Naive thymus-derived CD8-positive, alpha-beta T cell (primary cell): ENCODE results near the gene RAB11FIP3. TPM values are rescaled to one million over a fixed set of nuclear protein-coding genes. Genes with fewer than 3 reads are reported as not detected.
"Not testable (repeated sequence)": the region's sequence is repeated elsewhere in the genome, so short reads cannot be mapped to it uniquely, and the experiment has no call there.

ENCODE experiments used
- ATAC-seq, 2 donors: fragments of 150-1000 bp; cut with Tn5 transposase in 1 of 2; sonication (Bioruptor Pico), chemical (Tn5 transposase) in 1 of 2; 1 replicate in 1 of 2; 2 replicates in 1 of 2; pipeline ENCODE4 v1.10.0; 2021; ENCODE audit warnings: mild to moderate bottlenecking in 2 of 2, moderate library complexity in 2 of 2
- POLR2A ChIA-PET: fragments of 350-600 bp; sonication (Branson Sonifier 250); formaldehyde crosslinking; loops from one replicate; lab custom pipeline; 2021; ENCODE audit warnings: antibody characterized with exemption; lab: Charles Lee
- DNase-seq, 10 donors: peaks; one replicate each; pipeline versions ENCODE4 v3.0.0 to v3.0.0-alpha.2; 2020 to 2022
- H3K27ac Mint-ChIP-seq, 10 donors: one replicate each; pipeline ENCODE4 v1.8.0; 2020 to 2022; ENCODE audit warnings: mild to moderate bottlenecking in 10 of 10, mixed read lengths in 10 of 10, moderate library complexity in 4 of 10, inconsistent platforms in 1 of 10
- H3K27me3 Mint-ChIP-seq, 5 donors: one replicate each; pipeline ENCODE4 v1.8.0; 2021 to 2022; ENCODE audit warnings: mixed read lengths in 5 of 5
- H3K36me3 Mint-ChIP-seq, 3 donors: one replicate each; pipeline ENCODE4 v1.8.0; 2020 to 2022; ENCODE audit warnings: mixed read lengths in 3 of 3, mild to moderate bottlenecking in 2 of 3, inconsistent platforms in 1 of 3
- H3K4me1 Mint-ChIP-seq, 4 donors: one replicate each; pipeline ENCODE4 v1.8.0; 2021 to 2022; ENCODE audit warnings: mixed read lengths in 4 of 4
- H3K4me3 Mint-ChIP-seq, 10 donors: one replicate each; pipeline ENCODE4 v1.8.0; 2020 to 2022; ENCODE audit warnings: mild to moderate bottlenecking in 10 of 10, mixed read lengths in 10 of 10, moderate library complexity in 6 of 10, inconsistent platforms in 1 of 10
- H3K9me3 Mint-ChIP-seq, 9 donors: one replicate each; pipeline ENCODE4 v1.8.0; 2020 to 2022; ENCODE audit warnings: mixed read lengths in 9 of 9, mild to moderate bottlenecking in 3 of 9, inconsistent platforms in 1 of 9, moderate library complexity in 1 of 9
- polyA plus RNA-seq, 3 donors: library from polyadenylated mRNA; unstranded; fragments of 300-500 nt; fragmentation: Illumina TruSeq; gene quantifications; one replicate each; pipeline ENCODE4 v1.2.3, GENCODE V29; 2021
- total RNA-seq, 8 experiments: library from RNA in 2 of 8; stranded (reverse) in 2 of 8; gene quantifications; one replicate each; pipeline ENCODE4 v1.2.3 and lab custom pipeline; 2021 to 2026

RAB11FIP3 gene
- total and polyA plus RNA-seq, 5 experiments from 2014 or later, result 1.3 to 49.7 (median 5.0) TPM

DNA sequence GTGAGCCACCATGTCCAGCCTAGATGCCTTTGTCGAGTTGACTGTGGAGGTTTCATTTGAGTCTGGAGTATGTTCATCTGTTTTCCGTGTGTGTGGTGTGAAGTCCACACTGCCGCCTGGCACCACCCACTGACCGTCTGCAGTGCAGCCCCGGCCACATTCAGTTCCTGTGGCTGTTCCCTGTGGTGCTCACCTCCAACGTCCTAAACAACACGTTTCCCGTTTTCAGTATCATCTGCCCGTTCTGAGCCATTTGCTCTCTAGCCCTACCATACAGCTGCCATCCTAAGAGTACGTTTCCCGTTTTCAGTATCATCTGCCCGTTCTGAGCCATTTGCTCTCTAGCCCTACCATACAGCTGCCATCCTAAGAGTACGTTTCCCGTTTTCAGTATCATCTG is 82.1 kb downstream of the RAB11FIP3 start:
- H3K27me3 Mint-ChIP-seq, H3K27ac Mint-ChIP-seq, POLR2A ChIA-PET, DNase-seq, ATAC-seq, H3K36me3 Mint-ChIP-seq, H3K4me3 Mint-ChIP-seq, H3K9me3 Mint-ChIP-seq, H3K4me1 Mint-ChIP-seq: not testable (repeated sequence)

DNA sequence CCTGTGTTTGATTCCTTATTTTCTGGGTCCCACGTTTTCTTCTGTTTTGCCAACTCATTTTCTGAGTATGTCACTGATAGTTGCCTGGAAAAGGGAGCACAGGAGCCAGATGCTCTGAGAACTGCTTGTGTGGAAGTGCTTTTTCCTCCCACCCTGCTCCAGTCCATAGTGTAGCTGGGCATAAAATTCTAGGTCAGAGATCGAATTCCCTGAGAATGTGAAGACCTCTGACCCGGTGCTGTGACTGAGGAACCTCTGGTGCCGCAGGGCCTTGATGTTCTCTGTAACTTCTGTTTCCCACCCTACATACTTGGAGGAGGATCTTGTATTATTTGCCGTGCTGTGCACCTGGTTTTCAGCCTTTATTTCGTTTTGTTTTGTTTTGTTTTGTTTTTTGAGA is 82.5 kb downstream of the RAB11FIP3 start:
- H3K27ac Mint-ChIP-seq, result no peak overlapping the region
- peaks cover 0 to 4% (median 0%) of the 10 kb centered on the region in 3 donors for H3K36me3 Mint-ChIP-seq
- no peaks in the 10 kb centered on the region for H3K9me3 Mint-ChIP-seq
- DNase-seq, result no peak
- POLR2A ChIA-PET, result no interaction called here
- peaks cover 0 to 5% (median 0%) of the 10 kb centered on the region in 4 donors for H3K4me1 Mint-ChIP-seq
- H3K4me3 Mint-ChIP-seq, result no peak overlapping the region
- no peaks in the 10 kb centered on the region for H3K27me3 Mint-ChIP-seq
- ATAC-seq, result no peak

DNA sequence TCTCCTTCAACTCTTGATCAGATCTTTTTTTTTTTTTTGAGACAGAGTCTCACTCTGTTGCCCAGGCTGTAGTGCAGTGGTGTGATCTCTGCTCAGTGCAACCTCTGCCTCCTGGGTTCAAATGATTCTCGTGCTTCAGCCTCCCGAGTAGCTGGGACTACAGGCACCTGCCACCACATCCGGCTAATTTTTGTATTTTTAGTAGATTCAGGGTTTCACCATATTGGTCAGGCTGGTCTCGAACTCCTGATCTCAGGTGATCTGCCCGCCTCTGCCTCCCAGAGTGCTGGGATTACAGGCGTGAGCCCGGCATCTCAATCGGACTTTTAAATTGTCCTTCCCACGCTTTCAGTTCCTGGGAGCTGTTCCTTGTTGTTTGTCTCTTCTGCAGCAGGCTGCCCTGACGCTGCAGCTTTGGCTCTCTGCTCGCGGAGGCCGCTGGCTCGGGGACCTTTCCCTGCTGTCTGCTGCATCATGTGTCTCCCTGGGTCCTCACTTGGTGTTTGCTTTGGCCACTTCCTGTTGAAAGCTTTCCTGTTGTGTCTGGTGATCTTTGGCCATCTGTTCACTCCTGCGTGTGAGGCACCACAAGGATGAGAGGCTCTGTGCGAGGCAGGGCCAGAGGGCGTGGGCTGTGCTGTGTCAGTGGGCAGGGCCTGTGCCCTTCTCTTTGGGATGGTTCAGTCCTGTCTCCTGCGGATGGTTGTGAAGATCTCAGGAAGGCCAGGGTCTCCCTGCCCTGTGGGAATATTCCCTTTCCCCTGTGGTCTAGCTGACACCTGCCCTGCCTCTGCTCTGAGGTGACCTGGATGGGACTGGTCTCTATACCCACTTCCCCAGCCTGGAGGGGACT is 83.7 kb downstream of the RAB11FIP3 start:
- Mint-ChIP-seq H3K27ac (peak overlapping the region in 2 of 10 donors; percentile 55 to 80), H3K27me3 (no peaks in the 10 kb centered on the region), H3K9me3 (no peaks in the 10 kb centered on the region), H3K36me3 (peaks cover 0 to 4% (median 0%) of the 10 kb centered on the region in 3 donors), H3K4me3 (no peak overlapping the region), H3K4me1 (peaks cover 0 to 5% (median 0%) of the 10 kb centered on the region in 4 donors)
- DNase-seq (no peak), ATAC-seq (no peak)
- POLR2A ChIA-PET, result no interaction called here

DNA sequence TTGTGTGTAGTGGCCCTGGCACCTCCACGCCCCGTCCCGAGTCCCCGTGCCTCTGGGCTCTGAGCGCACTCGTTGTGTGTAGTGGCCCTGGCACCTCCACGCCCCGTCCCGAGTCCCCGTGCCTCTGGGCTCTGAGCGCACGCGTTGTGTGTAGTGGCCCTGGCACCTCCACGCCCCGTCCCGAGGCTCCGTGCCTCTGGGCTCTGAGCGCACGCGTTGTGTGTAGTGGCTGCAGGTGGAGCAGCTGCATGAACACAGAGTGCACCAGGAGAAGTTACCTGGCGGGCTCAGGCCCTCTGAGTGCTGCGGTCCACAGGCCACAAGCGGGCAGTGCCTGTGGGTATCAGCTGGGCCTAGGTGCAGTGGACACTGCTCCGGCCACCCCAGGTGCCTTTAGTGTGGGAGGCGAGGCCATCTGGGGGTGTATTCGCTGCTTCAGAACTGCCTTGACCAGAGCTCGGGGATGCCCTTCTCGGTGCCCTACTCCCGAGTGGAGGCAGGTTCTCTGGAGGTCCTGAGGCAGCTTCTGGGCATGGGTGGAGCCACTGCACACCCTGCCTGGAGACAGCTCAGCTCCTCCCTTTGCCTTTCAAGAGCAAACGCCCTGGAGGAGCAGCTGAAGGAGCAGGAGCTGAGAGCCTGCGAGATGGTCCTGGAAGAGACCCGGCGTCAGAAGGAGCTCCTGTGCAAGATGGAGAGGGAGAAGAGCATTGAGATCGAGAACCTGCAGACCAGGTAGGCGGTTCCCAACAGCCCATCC is 84.8 kb downstream of the RAB11FIP3 start:
- Mint-ChIP-seq H3K36me3 (peaks cover 0 to 4% (median 0%) of the 10 kb centered on the region in 3 donors), H3K9me3 (no peaks in the 10 kb centered on the region), H3K27me3 (no peaks in the 10 kb centered on the region), H3K4me1 (peaks cover 0 to 3% (median 0%) of the 10 kb centered on the region in 4 donors), H3K4me3 (no peak overlapping the region), H3K27ac (no peak overlapping the region)
- no peak for ATAC-seq
- POLR2A ChIA-PET, result no interaction called here
- no peak for DNase-seq

DNA sequence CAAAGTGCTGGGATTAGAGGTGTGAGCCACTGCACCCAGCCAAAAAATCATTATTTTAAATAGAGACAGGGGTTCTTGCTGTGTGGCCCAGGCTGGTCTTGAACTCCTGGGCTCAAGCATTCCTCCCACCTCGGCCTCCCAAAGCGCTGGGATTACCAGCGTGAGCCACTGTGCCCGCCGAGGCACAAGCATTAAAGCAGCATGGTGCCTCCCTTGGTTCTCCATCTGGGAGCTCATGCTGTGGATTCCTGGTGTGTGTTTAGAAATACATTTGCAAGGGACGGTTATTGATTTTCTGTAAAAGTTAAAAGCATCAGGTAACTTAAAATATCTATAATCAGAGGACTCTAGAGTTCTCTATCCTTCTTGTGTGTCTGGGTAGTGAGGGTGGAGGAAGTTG is 87.4 kb downstream of the RAB11FIP3 start:
- Mint-ChIP-seq H3K27me3 (no peaks in the 10 kb centered on the region), H3K36me3 (peaks cover 0 to 4% (median 0%) of the 10 kb centered on the region in 3 donors), H3K27ac (no peak overlapping the region), H3K4me1 (no peaks in the 10 kb centered on the region), H3K9me3 (no peaks in the 10 kb centered on the region), H3K4me3 (no peak overlapping the region)
- DNase-seq (peak in 1 of 10 donors; percentile 34), ATAC-seq (no peak)
- POLR2A ChIA-PET, result no interaction called here

DNA sequence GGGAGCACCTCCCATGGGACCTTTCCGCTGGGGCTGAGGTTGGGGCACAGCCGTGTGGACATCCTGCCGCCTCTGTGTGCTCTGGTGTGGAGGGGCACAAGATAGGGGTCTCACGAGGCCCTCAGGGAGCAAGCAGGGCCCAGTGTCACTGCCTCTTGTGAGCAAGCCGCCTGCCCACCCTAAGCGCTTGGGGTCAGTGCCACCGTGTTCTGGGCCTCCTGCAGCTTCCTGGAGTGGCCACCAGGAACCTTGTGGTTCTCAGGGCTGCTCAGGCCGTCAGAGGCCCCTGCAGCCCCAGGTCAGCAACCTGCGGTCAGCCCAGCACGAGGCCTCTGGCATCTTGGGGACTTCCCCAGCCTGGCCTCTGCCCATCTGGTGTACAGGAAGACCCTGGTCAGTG is 88.5 kb downstream of the RAB11FIP3 start:
- ATAC-seq (no peak), DNase-seq (no peak)
- Mint-ChIP-seq H3K27ac (peak overlapping the region in 1 of 10 donors; percentile 43), H3K27me3 (no peaks in the 10 kb centered on the region), H3K36me3 (peaks cover 0 to 4% (median 0%) of the 10 kb centered on the region in 3 donors), H3K9me3 (no peaks in the 10 kb centered on the region), H3K4me3 (no peak overlapping the region), H3K4me1 (no peaks in the 10 kb centered on the region)
- POLR2A ChIA-PET, result no interaction called here

DNA sequence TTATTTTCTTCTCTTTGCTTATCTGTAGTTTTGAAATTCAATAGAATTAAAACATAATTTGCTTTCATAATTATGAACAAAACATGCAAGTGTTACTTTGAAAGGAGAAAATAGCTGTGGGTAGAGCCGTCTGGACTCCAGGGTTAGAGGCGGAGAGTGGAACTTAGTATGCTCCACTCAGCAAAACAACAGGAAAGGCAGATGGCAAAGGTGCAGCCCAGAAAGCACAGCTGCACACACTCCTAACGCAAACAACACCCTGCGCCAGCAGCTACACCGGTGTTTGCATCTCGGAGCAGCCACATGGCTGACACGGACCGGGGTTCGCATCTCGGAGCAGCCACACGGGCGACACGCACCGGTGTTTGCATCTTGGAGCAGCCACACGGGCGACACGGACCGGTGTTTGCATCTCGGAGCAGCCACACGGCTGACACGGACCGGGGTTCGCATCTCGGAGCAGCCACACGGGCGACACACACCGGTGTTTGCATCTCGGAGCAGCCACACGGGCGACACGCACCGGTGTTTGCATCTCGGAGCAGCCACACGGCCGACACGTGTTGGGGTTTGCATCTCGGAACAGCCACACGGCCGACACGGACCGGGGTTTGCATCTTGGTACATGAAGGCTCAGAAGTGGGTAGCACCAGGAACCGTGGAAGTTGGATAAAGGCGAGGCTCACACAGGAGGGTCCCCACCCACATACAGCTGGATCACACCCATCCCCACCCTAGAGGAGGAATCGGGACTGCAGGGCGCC is 89.9 kb downstream of the RAB11FIP3 start:
- Mint-ChIP-seq H3K27ac (no peak overlapping the region), H3K4me3 (no peak overlapping the region), H3K4me1 (no peaks in the 10 kb centered on the region), H3K9me3 (no peaks in the 10 kb centered on the region), H3K27me3 (no peaks in the 10 kb centered on the region), H3K36me3 (peaks cover 0 to 4% (median 0%) of the 10 kb centered on the region in 3 donors)
- POLR2A ChIA-PET, result no interaction called here
- ATAC-seq (no peak), DNase-seq (no peak)

DNA sequence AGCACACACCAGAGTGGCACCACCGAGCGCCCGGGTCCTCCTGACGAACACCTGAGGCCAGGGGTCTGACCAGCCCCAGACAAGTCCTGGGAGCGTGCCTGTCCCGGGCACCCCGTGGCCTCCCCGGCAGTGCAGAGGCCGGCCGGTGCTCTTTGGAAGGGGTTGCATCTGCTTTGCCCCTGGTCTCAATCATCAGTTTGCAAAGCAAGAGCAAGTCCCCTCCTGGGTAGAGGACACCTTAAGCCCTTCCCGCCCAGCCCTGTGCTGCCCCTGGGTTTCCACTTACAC is 90.4 kb downstream of the RAB11FIP3 start:
- H3K4me1 Mint-ChIP-seq, result no peaks in the 10 kb centered on the region
- ATAC-seq (no peak), DNase-seq (peak in 1 of 10 donors; percentile 54)
- H3K36me3 Mint-ChIP-seq, result peaks cover 0 to 4% (median 0%) of the 10 kb centered on the region in 3 donors
- H3K27me3 Mint-ChIP-seq, result no peaks in the 10 kb centered on the region
- POLR2A ChIA-PET, result no interaction called here
- H3K4me3 Mint-ChIP-seq, result no peak overlapping the region
- no peak overlapping the region for H3K27ac Mint-ChIP-seq
- H3K9me3 Mint-ChIP-seq, result no peaks in the 10 kb centered on the region

DNA sequence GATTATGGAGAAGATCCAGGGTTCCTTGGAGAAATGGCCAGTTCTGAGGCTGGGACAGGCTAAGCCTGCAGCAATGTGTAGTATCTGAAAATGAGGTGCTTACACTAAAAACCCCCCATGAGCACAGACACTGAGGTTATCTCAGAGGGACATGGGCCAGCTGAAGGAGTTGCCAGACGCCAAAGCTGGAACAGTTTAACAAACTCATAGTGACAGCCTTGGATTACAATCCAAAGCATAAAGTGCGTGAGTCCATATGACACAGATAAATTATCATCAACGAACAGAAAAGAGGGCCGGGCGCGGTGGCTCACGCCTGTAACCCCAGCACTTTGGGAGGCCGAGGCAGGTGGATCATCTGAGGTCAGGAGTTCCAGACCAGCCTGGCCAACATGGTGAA is 90.9 kb downstream of the RAB11FIP3 start:
- DNase-seq (no peak), ATAC-seq (no peak)
- H3K27ac Mint-ChIP-seq, result no peak overlapping the region
- no peak overlapping the region for H3K4me3 Mint-ChIP-seq
- POLR2A ChIA-PET, result no interaction called here
- no peaks in the 10 kb centered on the region for H3K9me3 Mint-ChIP-seq
- no peaks in the 10 kb centered on the region for H3K4me1 Mint-ChIP-seq
- H3K27me3 Mint-ChIP-seq, result no peaks in the 10 kb centered on the region
- peaks cover 0 to 4% (median 0%) of the 10 kb centered on the region in 3 donors for H3K36me3 Mint-ChIP-seq

DNA sequence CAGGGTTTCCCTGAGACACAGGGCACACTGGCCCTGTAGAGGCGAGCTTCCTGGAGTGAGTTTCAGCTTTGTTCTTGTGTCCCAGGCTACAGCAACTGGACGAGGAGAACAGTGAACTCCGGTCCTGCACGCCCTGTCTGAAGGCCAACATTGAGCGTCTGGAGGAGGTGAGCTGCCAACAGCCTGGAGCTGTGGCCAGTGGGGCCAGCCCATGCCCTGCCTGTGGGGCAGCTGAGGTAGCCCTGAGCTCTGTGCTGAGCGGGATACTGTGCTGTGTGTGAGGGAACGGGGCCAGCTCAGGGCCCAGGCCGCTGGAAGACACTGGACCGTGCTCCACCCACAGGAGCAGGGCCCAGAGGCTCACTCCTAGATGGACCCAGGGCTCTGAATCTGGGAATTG is 93.4 kb downstream of the RAB11FIP3 start:
- no peak for DNase-seq
- no peaks in the 10 kb centered on the region for H3K27me3 Mint-ChIP-seq

DNA sequence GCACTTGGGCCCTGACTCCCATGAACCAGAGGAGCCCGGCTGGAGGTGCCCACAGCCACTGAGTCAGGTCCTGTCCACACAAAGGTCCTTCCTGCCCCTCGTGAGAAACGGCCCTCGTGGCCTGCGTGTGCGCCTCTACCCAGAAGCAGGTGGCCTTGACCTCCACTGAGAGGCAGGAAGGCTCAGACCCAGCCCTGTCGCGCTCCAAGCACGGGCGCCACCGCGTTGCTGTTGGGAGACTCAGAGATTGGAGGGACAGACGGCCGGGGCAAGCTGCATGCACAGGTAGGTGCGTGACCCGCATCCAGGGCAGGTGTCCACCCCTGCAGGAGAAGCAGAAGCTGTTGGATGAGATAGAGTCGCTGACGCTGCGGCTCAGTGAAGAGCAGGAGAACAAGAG is 94.0 kb downstream of the RAB11FIP3 start:
- ATAC-seq (no peak), DNase-seq (no peak)
- peak overlapping the region in 1 of 10 donors; percentile 24 for H3K27ac Mint-ChIP-seq
- no peak overlapping the region for H3K4me3 Mint-ChIP-seq
- peaks cover 0 to 2% (median 0%) of the 10 kb centered on the region in 3 donors for H3K36me3 Mint-ChIP-seq
- H3K4me1 Mint-ChIP-seq, result peaks cover 0 to 4% (median 0%) of the 10 kb centered on the region in 4 donors
- H3K27me3 Mint-ChIP-seq, result no peaks in the 10 kb centered on the region
- H3K9me3 Mint-ChIP-seq, result no peaks in the 10 kb centered on the region
- POLR2A ChIA-PET, result no interaction called here

More for the DNA sequence above, 93.4 kb downstream of the RAB11FIP3 start:
- Mint-ChIP-seq H3K4me1 (peaks cover 0 to 2% (median 0%) of the 10 kb centered on the region in 4 donors), H3K4me3 (no peak overlapping the region), H3K36me3 (peaks cover 0 to 2% (median 0%) of the 10 kb centered on the region in 3 donors), H3K27ac (no peak overlapping the region), H3K9me3 (no peaks in the 10 kb centered on the region)
- POLR2A ChIA-PET, result interaction anchor here (0.8 kb wide), 1 partner anchor 154 kb away, joined by 3 read pairs; no protein-coding TSS in a partner anchor
- ATAC-seq, result no peak

DNA sequence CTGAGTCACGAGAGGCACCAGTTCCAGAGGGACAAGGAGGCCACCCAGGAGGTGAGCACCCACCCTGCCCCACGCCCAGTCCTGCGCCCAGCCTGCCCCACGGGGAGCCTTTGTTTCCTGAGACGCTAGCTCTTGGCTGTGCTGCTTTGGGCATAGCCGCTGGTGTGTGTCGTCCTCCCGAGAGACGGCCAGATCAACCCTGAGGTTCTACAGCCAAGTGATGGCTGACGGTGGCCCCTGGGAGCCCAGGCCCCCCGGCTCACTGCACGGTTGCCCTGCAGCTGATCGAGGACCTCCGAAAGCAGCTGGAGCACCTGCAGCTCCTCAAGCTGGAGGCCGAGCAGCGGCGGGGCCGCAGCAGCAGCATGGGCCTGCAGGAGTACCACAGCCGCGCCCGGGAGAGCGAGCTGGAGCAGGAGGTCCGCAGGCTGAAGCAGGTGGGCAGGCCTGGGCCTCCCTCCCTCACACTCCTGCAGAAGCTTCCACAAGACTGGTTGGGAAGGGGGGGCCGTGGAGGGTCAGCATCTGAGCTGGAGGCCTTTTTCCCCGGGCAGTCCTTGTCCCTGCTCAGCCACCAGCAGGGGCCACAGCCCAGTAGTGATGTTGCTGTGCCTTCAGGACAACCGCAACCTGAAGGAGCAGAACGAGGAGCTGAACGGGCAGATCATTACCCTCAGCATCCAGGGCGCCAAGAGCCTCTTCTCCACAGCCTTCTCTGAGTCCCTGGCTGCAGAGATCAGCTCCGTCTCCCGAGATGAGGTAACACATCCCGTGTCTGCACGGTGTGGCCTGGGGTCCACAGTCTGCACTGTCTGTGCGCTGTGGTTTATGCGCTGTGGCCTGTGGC is 94.6 kb downstream of the RAB11FIP3 start:
- no peak overlapping the region for H3K27ac Mint-ChIP-seq
- POLR2A ChIA-PET, result no interaction called here
- H3K4me3 Mint-ChIP-seq, result no peak overlapping the region
- H3K27me3 Mint-ChIP-seq, result no peaks in the 10 kb centered on the region
- peaks cover 0 to 2% (median 0%) of the 10 kb centered on the region in 3 donors for H3K36me3 Mint-ChIP-seq
- ATAC-seq (no peak), DNase-seq (no peak)
- H3K4me1 Mint-ChIP-seq, result peaks cover 0 to 4% (median under 1%) of the 10 kb centered on the region in 4 donors
- H3K9me3 Mint-ChIP-seq, result no peaks in the 10 kb centered on the region
